ENCODE data around the gene WIPF2.

WIPF2 gene

GRCh38 chr17:40314584-40314956 is 95.5 kb downstream of the WIPF2 start (continued):
- TF ChIP-seq, protein P1, sequence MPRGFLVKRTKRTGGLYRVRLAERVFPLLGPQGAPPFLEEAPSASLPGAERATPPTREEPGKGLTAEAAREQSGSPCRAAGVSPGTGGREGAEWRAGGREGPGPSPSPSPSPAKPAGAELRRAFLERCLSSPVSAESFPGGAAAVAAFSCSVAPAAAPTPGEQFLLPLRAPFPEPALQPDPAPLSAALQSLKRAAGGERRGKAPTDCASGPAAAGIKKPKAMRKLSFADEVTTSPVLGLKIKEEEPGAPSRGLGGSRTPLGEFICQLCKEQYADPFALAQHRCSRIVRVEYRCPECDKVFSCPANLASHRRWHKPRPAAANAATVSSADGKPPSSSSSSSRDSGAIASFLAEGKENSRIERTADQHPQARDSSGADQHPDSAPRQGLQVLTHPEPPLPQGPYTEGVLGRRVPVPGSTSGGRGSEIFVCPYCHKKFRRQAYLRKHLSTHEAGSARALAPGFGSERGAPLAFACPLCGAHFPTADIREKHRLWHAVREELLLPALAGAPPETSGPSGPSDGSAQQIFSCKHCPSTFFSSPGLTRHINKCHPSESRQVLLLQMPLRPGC (tag by site-specific recombination; IDR thresholded peaks at IDR 0.05) = peak; percentile 67; the same call in 1 of the 2 replicates
- no peak for TF ChIP-seq ZNF274 (IDR thresholded peaks at IDR 0.05; ENCODE audit: low read length)
- TF ChIP-seq ZNF274 (tag by site-specific recombination; IDR thresholded peaks at IDR 0.05; ENCODE audit: borderline replicate concordance) = no peak
- TF ChIP-seq, protein P2, sequence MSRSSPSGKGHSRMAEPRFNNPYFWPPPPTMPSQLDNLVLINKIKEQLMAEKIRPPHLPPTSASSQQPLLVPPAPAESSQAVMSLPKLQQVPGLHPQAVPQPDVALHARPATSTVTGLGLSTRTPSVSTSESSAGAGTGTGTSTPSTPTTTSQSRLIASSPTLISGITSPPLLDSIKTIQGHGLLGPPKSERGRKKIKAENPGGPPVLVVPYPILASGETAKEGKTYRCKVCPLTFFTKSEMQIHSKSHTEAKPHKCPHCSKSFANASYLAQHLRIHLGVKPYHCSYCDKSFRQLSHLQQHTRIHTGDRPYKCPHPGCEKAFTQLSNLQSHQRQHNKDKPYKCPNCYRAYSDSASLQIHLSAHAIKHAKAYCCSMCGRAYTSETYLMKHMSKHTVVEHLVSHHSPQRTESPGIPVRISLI (tag by site-specific recombination; IDR thresholded peaks at IDR 0.05) = no peak
- TF ChIP-seq, protein P3, sequence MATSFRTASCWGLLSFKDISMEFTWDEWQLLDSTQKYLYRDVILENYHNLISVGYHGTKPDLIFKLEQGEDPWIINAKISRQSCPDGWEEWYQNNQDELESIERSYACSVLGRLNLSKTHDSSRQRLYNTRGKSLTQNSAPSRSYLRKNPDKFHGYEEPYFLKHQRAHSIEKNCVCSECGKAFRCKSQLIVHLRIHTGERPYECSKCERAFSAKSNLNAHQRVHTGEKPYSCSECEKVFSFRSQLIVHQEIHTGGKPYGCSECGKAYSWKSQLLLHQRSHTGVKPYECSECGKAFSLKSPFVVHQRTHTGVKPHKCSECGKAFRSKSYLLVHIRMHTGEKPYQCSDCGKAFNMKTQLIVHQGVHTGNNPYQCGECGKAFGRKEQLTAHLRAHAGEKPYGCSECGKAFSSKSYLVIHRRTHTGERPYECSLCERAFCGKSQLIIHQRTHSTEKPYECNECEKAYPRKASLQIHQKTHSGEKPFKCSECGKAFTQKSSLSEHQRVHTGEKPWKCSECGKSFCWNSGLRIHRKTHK (tag by site-specific recombination; IDR thresholded peaks at IDR 0.05) = no peak
- no peak for TF ChIP-seq ZNF571 (tag by site-specific recombination; IDR thresholded peaks at IDR 0.05)
- peak; percentile 64; the same call in 1 of the 2 replicates for TF ChIP-seq KLF10 (tag by site-specific recombination; IDR thresholded peaks at IDR 0.05)
- TF ChIP-seq ZNF530 (tag by site-specific recombination; IDR thresholded peaks at IDR 0.05; ENCODE audit: low read depth) = no peak
- TF ChIP-seq ZNF280D (tag by site-specific recombination; IDR thresholded peaks at IDR 0.05) = no peak
- TF ChIP-seq GLI4 (tag by site-specific recombination; IDR thresholded peaks at IDR 0.05) = no peak
- TF ChIP-seq ZNF248 (tag by site-specific recombination; IDR thresholded peaks at IDR 0.05) = no peak
- TF ChIP-seq, protein P4, sequence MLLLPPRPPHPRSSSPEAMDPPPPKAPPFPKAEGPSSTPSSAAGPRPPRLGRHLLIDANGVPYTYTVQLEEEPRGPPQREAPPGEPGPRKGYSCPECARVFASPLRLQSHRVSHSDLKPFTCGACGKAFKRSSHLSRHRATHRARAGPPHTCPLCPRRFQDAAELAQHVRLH (tag by site-specific recombination; IDR thresholded peaks at IDR 0.05) = no peak
- no peak for TF ChIP-seq ZNF423 (tag by site-specific recombination; IDR thresholded peaks at IDR 0.05)
- no peak for TF ChIP-seq ZNF521 (tag by site-specific recombination; IDR thresholded peaks at IDR 0.05)
- no peak for TF ChIP-seq ZNF701 (tag by site-specific recombination; IDR thresholded peaks at IDR 0.05)
- no peak for TF ChIP-seq TCF7L2 (IDR thresholded peaks at IDR 0.05; ENCODE audit: borderline replicate concordance, low read depth, low read length)
- no peak for TF ChIP-seq ZNF138 (tag by site-specific recombination; IDR thresholded peaks at IDR 0.05; ENCODE audit: borderline replicate concordance)
- TF ChIP-seq ZBTB21 (tag by site-specific recombination; IDR thresholded peaks at IDR 0.05) = peak; percentile 71
- peak; percentile 60; the same call in 1 of the 2 replicates for TF ChIP-seq ZFP69B (tag by site-specific recombination; IDR thresholded peaks at IDR 0.05)
- TF ChIP-seq ZBTB7A (tag by site-specific recombination; IDR thresholded peaks at IDR 0.05; ENCODE audit: low read depth) = peak; percentile 79; the same call in 1 of the 2 replicates
- TF ChIP-seq ZNF747 (tag by site-specific recombination; IDR thresholded peaks at IDR 0.05) = no peak
- TF ChIP-seq ZNF146 (tag by site-specific recombination; IDR thresholded peaks at IDR 0.05) = no peak
- TF ChIP-seq ZNF155 (tag by site-specific recombination; IDR thresholded peaks at IDR 0.05) = no peak
- TF ChIP-seq ZNF560 (tag by site-specific recombination; IDR thresholded peaks at IDR 0.05; ENCODE audit: borderline replicate concordance) = no peak
- TF ChIP-seq PRDM2 (tag by site-specific recombination; IDR thresholded peaks at IDR 0.05; ENCODE audit: borderline replicate concordance) = no peak
- no peak for TF ChIP-seq YY1 (tag by site-specific recombination; IDR thresholded peaks at IDR 0.05)
- no peak for TF ChIP-seq HOXD13 (CRISPR knock-in tag; IDR thresholded peaks at IDR 0.05; ENCODE audit: borderline replicate concordance)
- peak; percentile 46 for TF ChIP-seq KLF9 (tag by site-specific recombination; IDR thresholded peaks at IDR 0.05; ENCODE audit: low read depth)
- no peak for TF ChIP-seq HOXA7 (CRISPR knock-in tag; IDR thresholded peaks at IDR 0.05; ENCODE audit: borderline replicate concordance)
